Stimulated activated CD8-positive, alpha-beta memory T cell treated with anti-CD3 and anti-CD28 coated beads, Interleukin-4, amount 100 ng/mL, for 4 hours (primary cell): ENCODE results near the gene C4orf50.
"Not testable (repeated sequence)": the region's sequence is repeated elsewhere in the genome, so short reads cannot be mapped to it uniquely, and the experiment has no call there.

Experiments
- DNase-seq, 2 donors: peaks; one replicate each; pipeline ENCODE4 v3.0.0-alpha.2; 2020; ENCODE audit warnings: low read depth in 2 of 2, low spot score in 1 of 2

Gene C4orf50

GRCh38 chr4:5866841-5867813 lies 151.1 kb downstream of the C4orf50 start:
- DNase-seq, result no peak

- no peak for DNase-seq
Observed at GRCh38 chr4:5865896-5866599, 152.2 kb downstream of the C4orf50 start.

- no peak for DNase-seq
Observed at GRCh38 chr4:5863461-5864113, 154.6 kb downstream of the C4orf50 start.

GRCh38 chr4:5858020-5858769 lies 160.0 kb downstream of the C4orf50 start:
- DNase-seq, result no peak

- no peak for DNase-seq
Observed at GRCh38 chr4:5857199-5857598, 161.0 kb downstream of the C4orf50 start.

GRCh38 chr4:5856362-5856761 lies 161.9 kb downstream of the C4orf50 start:
- DNase-seq, result not testable (repeated sequence)

GRCh38 chr4:5854929-5855328 lies 163.3 kb downstream of the C4orf50 start:
- DNase-seq, result no peak

GRCh38 chr4:5852523-5853202 lies 165.6 kb downstream of the C4orf50 start:
- DNase-seq, result no peak

GRCh38 chr4:5851637-5852301 lies 166.5 kb downstream of the C4orf50 start:
- DNase-seq, result no peak
